B cell (primary cell): ENCODE data around the gene NCOA5. TPM values are rescaled to one million over a fixed set of nuclear protein-coding genes. Genes with fewer than 3 reads are reported as not detected.

Source experiments
- ATAC-seq: fragments of 200-7000 bp; cut with Tn5 transposase; one replicate; pipeline ENCODE4 v1.10.0; 2021; ENCODE audit warnings: low read depth, mild to moderate bottlenecking, moderate number of reproducible peaks, moderate library complexity
- CTCF ChIA-PET: fragments of 350-600 bp; sonication (Branson Sonifier 250); formaldehyde crosslinking; loops from one replicate; lab custom pipeline; 2021; ENCODE audit warnings: antibody characterized with exemption, inconsistent platforms; lab: Charles Lee
- POLR2A ChIA-PET: fragments of 350-600 bp; sonication (Branson Sonifier 250); formaldehyde crosslinking; loops from one replicate; lab custom pipeline; 2021; ENCODE audit warnings: antibody characterized with exemption; lab: Charles Lee
- DNase-seq: peaks from one replicate; pipeline ENCODE4 v3.0.0; 2013
- H2AFZ ChIP-seq: 2 replicates; pipeline ENCODE4 v1.6.1; 2012; ENCODE audit warnings: mild to moderate bottlenecking, low read depth, low read length; ENCODE audit not compliant: insufficient read depth, poor library complexity, severe bottlenecking
- H3K27ac ChIP-seq, 2 donors: 1 replicate in 1 of 2; 2 replicates in 1 of 2; pipeline ENCODE4 v1.5.1; 2012 to 2013; ENCODE audit warnings: low read length in 2 of 2, mild to moderate bottlenecking in 2 of 2, moderate library complexity in 1 of 2
- H3K27me3 ChIP-seq, 4 experiments: fragments of 200-600 bp in 1 of 4; sonication (generic) in 1 of 4; replicated peaks in 1 of 4; 1 replicate in 2 of 4; 2 replicates in 2 of 4; pipeline versions ENCODE4 v1.6.1 to v1.7.0; 2013 to 2016; ENCODE audit warnings: low read length in 3 of 4, mild to moderate bottlenecking in 2 of 4, mixed read lengths in 1 of 4, moderate library complexity in 1 of 4; ENCODE audit not compliant: insufficient read depth in 4 of 4, control insufficient read depth in 3 of 4; ENCODE audit errors: control extremely low read depth in 1 of 4
- H3K36me3 ChIP-seq, 2 experiments: replicated peaks in 1 of 2; 1 replicate in 1 of 2; 2 replicates in 1 of 2; pipeline versions ENCODE4 v1.6.1 to v1.7.1; 2013; ENCODE audit warnings: low read length in 1 of 2; ENCODE audit not compliant: insufficient read depth in 2 of 2, control insufficient read depth in 1 of 2; ENCODE audit errors: control extremely low read depth in 1 of 2, extremely low read depth in 1 of 2
- H3K4me1 ChIP-seq, 2 donors: fragments of 200-600 bp in 1 of 2; sonication (generic) in 1 of 2; 1 replicate in 1 of 2; 2 replicates in 1 of 2; pipeline versions ENCODE4 v1.5.1 to v1.6.1; 2013 to 2017; ENCODE audit warnings: low read length in 2 of 2; ENCODE audit not compliant: control insufficient read depth in 2 of 2, insufficient read depth in 2 of 2
- H3K4me2 ChIP-seq: replicated peaks from 2 replicates; pipeline ENCODE3; 2012; ENCODE audit warnings: mild to moderate bottlenecking, low read depth, low read length; ENCODE audit not compliant: poor library complexity, severe bottlenecking
- H3K4me3 ChIP-seq, 5 experiments: fragments of 200-600 bp in 1 of 5; sonication (generic) in 1 of 5; 1 replicate in 3 of 5; 2 replicates in 2 of 5; pipeline versions ENCODE4 v1.5.1 to v1.7.0; 2011 to 2016; ENCODE audit warnings: low read length in 4 of 5, mild to moderate bottlenecking in 4 of 5, low read depth in 2 of 5, control low read depth in 1 of 5, moderate library complexity in 1 of 5; ENCODE audit not compliant: insufficient read depth in 1 of 5; ENCODE audit errors: control extremely low read depth in 1 of 5, extremely low read depth in 1 of 5
- H3K79me2 ChIP-seq: fragments of 200-600 bp; sonication (generic); one replicate; pipeline ENCODE4 v1.6.0; 2016; ENCODE audit warnings: low read length; ENCODE audit not compliant: control insufficient read depth, insufficient read depth
- H3K9ac ChIP-seq: fragments of 200-600 bp; sonication (generic); 2 replicates; pipeline ENCODE4 v1.6.1; 2017; ENCODE audit warnings: mild to moderate bottlenecking, low read length, moderate library complexity
- H3K9me3 ChIP-seq, 3 donors: one replicate each; pipeline versions ENCODE4 v1.6.1 to v1.7.1; 2013; ENCODE audit warnings: low read length in 2 of 3; ENCODE audit not compliant: control insufficient read depth in 2 of 3, insufficient read depth in 1 of 3; ENCODE audit errors: control extremely low read depth in 1 of 3
- H4K20me1 ChIP-seq: 2 replicates; pipeline ENCODE4 v1.6.0; 2012; ENCODE audit warnings: mild to moderate bottlenecking, low read length; ENCODE audit not compliant: insufficient read depth, control insufficient read depth, poor library complexity, severe bottlenecking
- H3K27ac Mint-ChIP-seq: one replicate; pipeline ENCODE4 v1.8.0; 2021; ENCODE audit warnings: mixed read lengths
- H3K27me3 Mint-ChIP-seq: one replicate; pipeline ENCODE4 v1.8.0; 2021; ENCODE audit warnings: mixed read lengths
- H3K4me1 Mint-ChIP-seq: one replicate; pipeline ENCODE4 v1.8.0; 2021; ENCODE audit warnings: mixed read lengths
- H3K4me3 Mint-ChIP-seq: one replicate; pipeline ENCODE4 v1.8.0; 2021; ENCODE audit warnings: mixed read lengths
- H3K9me3 Mint-ChIP-seq: one replicate; pipeline ENCODE4 v1.8.0; 2022; ENCODE audit warnings: mixed read lengths; ENCODE audit not compliant: insufficient read depth
- CTCF ChIP-seq: fragments of 200-600 bp; IDR thresholded peaks from one replicate; pipeline ENCODE4 v1.8.0; 2022; ENCODE audit warnings: antibody characterized with exemption, mild to moderate bottlenecking
- EZH2 ChIP-seq: IDR thresholded peaks from 2 replicates; pipeline ENCODE4 v1.6.1; 2012; ENCODE audit warnings: borderline replicate concordance, low read depth, mild to moderate bottlenecking, moderate library complexity, low read length; ENCODE audit not compliant: insufficient read depth, poor library complexity, severe bottlenecking
- WGBS: methylation state at CpG from one replicate; pipeline ENCODE4 v1.1.5; 2013; ENCODE audit warnings: missing lambda C conversion rate; ENCODE audit not compliant: insufficient coverage; 5-methylcytosine and 5-hydroxymethylcytosine counted together
- intact Hi-C: fragments of 100-400 bp; cut with micrococcal nuclease; formaldehyde crosslinking; loops from one replicate; pipeline ENCODE4 v1.10.0; 2022
- polyA plus RNA-seq: library from polyadenylated mRNA; depleted of rRNA; stranded (reverse); fragments of >200 nt; gene quantifications from 2 replicates; pipeline ENCODE4 v1.2.3, GENCODE V29; 2012
- total RNA-seq, 2 donors: library from RNA; stranded (reverse); fragments of 120-200 nt in 1 of 2; gene quantifications; 1 replicate in 1 of 2; 2 replicates in 1 of 2; pipeline versions ENCODE4 v1.2.3 to v1.2.4, GENCODE V29; 2013 to 2022

NCOA5 gene
- total and polyA plus RNA-seq, 2 donors (not counting 1 experiment from before 2014, with no cell fraction given) = 26.0 to 41.6 TPM

GRCh38 chr20:46119028-46119546 is 29.3 kb upstream of the NCOA5 start:
- peaks cover 88% of the 10 kb centered on the region for H3K79me2 ChIP-seq
- peak overlapping the region; percentile 100 for H3K4me3 Mint-ChIP-seq
- peak overlapping the region; percentile 100 for H3K27ac Mint-ChIP-seq
- no peaks in the 10 kb centered on the region for H3K27me3 Mint-ChIP-seq
- H3K4me2 ChIP-seq = peak overlapping the region; percentile 99
- CTCF ChIA-PET = interaction anchor here (1.1 to 4.7 kb wide), 9 partner anchors 8 to 288 kb away, joined by 3 to 29 read pairs (median 14); partner anchors contain the start of gene ELMO2
- peaks cover 62% of the 10 kb centered on the region for H3K4me1 Mint-ChIP-seq
- peak overlapping the region; percentile 65 to 93 (median 83) for H3K4me3 ChIP-seq
- ATAC-seq = peak; percentile 63
- peaks cover 56% of the 10 kb centered on the region for H4K20me1 ChIP-seq
- peak; percentile 91 for DNase-seq
- POLR2A ChIA-PET = interaction anchor here (1.0 to 2.4 kb wide), 5 partner anchors 11 to 105 kb away, joined by 3 to 11 read pairs (median 4); no protein-coding TSS in a partner anchor
- no peaks in the 10 kb centered on the region for H3K9me3 Mint-ChIP-seq
- peaks cover 43 to 55% of the 10 kb centered on the region in 2 donors for H3K4me1 ChIP-seq
- no peaks in the 10 kb centered on the region for H3K27me3 ChIP-seq
- intact Hi-C loops = loop anchor here (1.0 to 10.0 kb wide), 8 partner anchors 11 to 1234 kb away; partner anchors contain the start of genes DNTTIP1, WFDC3, YWHAB and ZNF335
- H3K36me3 ChIP-seq = peaks cover 0 to 37% of the 10 kb centered on the region in 2 experiments
- peak overlapping the region; percentile 89 for H3K9ac ChIP-seq
- H2AFZ ChIP-seq = no peak overlapping the region
- WGBS = no CpG with 5 or more reads among the region's 2 CpGs
- H3K27ac ChIP-seq = peak overlapping the region; percentile 99 to 100
- no peaks in the 10 kb centered on the region for H3K9me3 ChIP-seq
- no peak for TF ChIP-seq CTCF

- Histone ChIP-seq H3K36me3 (peaks cover 0 to 32% of the 10 kb centered on the region in 2 experiments), H2AFZ (no peak overlapping the region), H4K20me1 (peaks cover 50% of the 10 kb centered on the region), H3K9me3 (no peaks in the 10 kb centered on the region), H3K27ac (peak overlapping the region; percentile 99 to 100), H3K27me3 (no peaks in the 10 kb centered on the region), H3K4me3 (peak overlapping the region; percentile 65 to 93 (median 83)), H3K9ac (peak overlapping the region; percentile 89), H3K4me1 (peaks cover 42 to 55% of the 10 kb centered on the region in 2 donors), H3K79me2 (peaks cover 86% of the 10 kb centered on the region), H3K4me2 (peak overlapping the region; percentile 99)
- ATAC-seq (peak; percentile 59), DNase-seq (no peak)
- ChIA-PET CTCF (interaction anchor here (1.1 to 4.7 kb wide), 8 partner anchors 7 to 288 kb away, joined by 3 to 29 read pairs (median 17); partner anchors contain the start of gene ELMO2), POLR2A (interaction anchor here (0.5 to 2.4 kb wide), 6 partner anchors 11 to 1273 kb away, joined by 3 to 11 read pairs (median 4); no protein-coding TSS in a partner anchor)
- peak overlapping the region; percentile 100 for H3K27ac Mint-ChIP-seq
- H3K4me3 Mint-ChIP-seq = peak overlapping the region; percentile 100
- intact Hi-C loops = loop anchor here (1.0 to 10.0 kb wide), 9 partner anchors 10 to 1234 kb away; partner anchors contain the start of genes DNTTIP1, WFDC3, YWHAB and ZNF335
- H3K4me1 Mint-ChIP-seq = peaks cover 59% of the 10 kb centered on the region
- no peaks in the 10 kb centered on the region for H3K9me3 Mint-ChIP-seq
- no peaks in the 10 kb centered on the region for H3K27me3 Mint-ChIP-seq
- no peak for TF ChIP-seq CTCF
- no peak for TF ChIP-seq EZH2
- 1% methylated on average over 14 of the region's 15 CpGs for WGBS
Measured at GRCh38 chr20:46118481-46119020, 28.8 kb upstream of the NCOA5 start.
